ENCODE results near the gene CYFIP1. TPM values are rescaled to one million over a fixed set of nuclear protein-coding genes. Genes with fewer than 3 reads are reported as not detected.

The CYFIP1 gene
- total RNA-seq, 1 experiment from 2014 or later: 80.3 TPM

DNA sequence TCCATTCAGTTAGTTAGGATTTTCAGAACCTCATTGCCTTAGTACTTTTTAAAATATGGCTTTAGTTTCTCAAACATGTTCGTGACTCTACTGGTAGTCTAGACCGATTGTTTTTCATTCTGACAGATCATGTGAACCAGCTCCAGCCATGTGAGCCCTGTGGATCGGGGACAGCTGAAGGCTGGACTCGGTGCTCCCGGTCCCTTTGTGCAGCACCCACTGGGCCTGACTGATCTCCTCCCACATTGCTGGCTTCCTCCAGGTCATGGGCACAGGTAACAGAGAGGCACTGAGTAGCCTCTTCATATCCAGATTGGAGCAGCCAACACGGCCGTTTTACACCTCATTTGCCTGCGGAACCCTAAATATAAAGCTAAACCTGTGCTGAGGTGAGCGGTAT, 111.2 kb downstream of the CYFIP1 start:
- Histone ChIP-seq H3F3A (ENCODE audit: low read length, unreplicated experiment) (no peaks in the 10 kb centered on the region), H4K20me1 (ENCODE audit: low read length) (peaks cover 5% of the 10 kb centered on the region; the same call in 1 of the 2 replicates), H3K36me3 (ENCODE audit: low read depth, low read length) (peaks cover 70% of the 10 kb centered on the region), H3K27ac (ENCODE audit: low read length) (no peak overlapping the region), H3K27me3 (ENCODE audit: low read length) (no peaks in the 10 kb centered on the region), H2AFZ (ENCODE audit: low read length) (no peak overlapping the region), H3K79me2 (ENCODE audit: low read length) (no peaks in the 10 kb centered on the region), H3K9ac (ENCODE audit: low read length) (no peak overlapping the region), H3K9me2 (replicated peaks; ENCODE audit: low read length) (no peaks in the 10 kb centered on the region), H3K4me2 (ENCODE audit: low read length) (no peak overlapping the region), H3K4me1 (ENCODE audit: insufficient read depth, low read length) (peaks cover 13% of the 10 kb centered on the region), H3K4me3 (ENCODE audit: low read length) (no peak overlapping the region), H3K9me3 (ENCODE audit: low read length) (no peaks in the 10 kb centered on the region)
- CTCF ChIA-PET: no interaction called here
- BruUV-seq (replicated peaks): no TSS peak
- DNase-seq (no peak), ATAC-seq (no peak)
- POLR2A ChIA-PET (ENCODE audit: unreplicated experiment): no interaction called here
- TF ChIP-seq, protein P1, sequence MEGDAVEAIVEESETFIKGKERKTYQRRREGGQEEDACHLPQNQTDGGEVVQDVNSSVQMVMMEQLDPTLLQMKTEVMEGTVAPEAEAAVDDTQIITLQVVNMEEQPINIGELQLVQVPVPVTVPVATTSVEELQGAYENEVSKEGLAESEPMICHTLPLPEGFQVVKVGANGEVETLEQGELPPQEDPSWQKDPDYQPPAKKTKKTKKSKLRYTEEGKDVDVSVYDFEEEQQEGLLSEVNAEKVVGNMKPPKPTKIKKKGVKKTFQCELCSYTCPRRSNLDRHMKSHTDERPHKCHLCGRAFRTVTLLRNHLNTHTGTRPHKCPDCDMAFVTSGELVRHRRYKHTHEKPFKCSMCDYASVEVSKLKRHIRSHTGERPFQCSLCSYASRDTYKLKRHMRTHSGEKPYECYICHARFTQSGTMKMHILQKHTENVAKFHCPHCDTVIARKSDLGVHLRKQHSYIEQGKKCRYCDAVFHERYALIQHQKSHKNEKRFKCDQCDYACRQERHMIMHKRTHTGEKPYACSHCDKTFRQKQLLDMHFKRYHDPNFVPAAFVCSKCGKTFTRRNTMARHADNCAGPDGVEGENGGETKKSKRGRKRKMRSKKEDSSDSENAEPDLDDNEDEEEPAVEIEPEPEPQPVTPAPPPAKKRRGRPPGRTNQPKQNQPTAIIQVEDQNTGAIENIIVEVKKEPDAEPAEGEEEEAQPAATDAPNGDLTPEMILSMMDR (conservative IDR thresholded peaks at IDR 0.05; ENCODE audit: low read depth, low read length): no peak
- TF ChIP-seq EZH2phosphoT487 (IDR thresholded peaks at IDR 0.05; ENCODE audit: borderline replicate concordance, low read length) (no peak), EZH2 (IDR thresholded peaks at IDR 0.05; ENCODE audit: low read length, unreplicated experiment) (no peak)
- intact Hi-C loops (cut with micrococcal nuclease): no loop called here

DNA sequence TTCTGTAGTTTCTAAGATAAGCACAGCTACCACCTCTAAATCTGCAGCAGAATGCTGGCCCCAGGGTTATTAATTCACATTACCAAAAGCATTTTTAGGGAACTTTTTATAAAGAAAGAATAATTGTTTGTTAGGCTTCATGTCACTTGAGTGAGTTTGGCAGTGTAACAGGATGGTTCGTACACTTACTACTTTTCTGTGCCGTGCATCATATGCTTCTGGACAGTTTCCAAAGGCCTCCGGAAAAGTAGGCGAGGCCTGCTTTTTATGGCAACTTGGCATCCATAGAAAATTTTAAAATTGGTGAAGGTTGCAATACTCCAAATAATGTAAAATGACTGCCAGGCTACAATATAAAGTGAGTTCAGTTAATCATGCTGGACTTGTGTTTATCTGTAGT, 111.7 kb downstream of the CYFIP1 start:
- H3F3A ChIP-seq (ENCODE audit: low read length, unreplicated experiment): no peaks in the 10 kb centered on the region
- H2AFZ ChIP-seq (ENCODE audit: low read length): no peak overlapping the region
- H3K4me3 ChIP-seq (ENCODE audit: low read length): no peak overlapping the region
- TF ChIP-seq EZH2phosphoT487 (IDR thresholded peaks at IDR 0.05; ENCODE audit: borderline replicate concordance, low read length): no peak
- no peak for TF ChIP-seq EZH2 (IDR thresholded peaks at IDR 0.05; ENCODE audit: low read length, unreplicated experiment)
- TF ChIP-seq, protein P1 (conservative IDR thresholded peaks at IDR 0.05; ENCODE audit: low read depth, low read length): no peak
- intact Hi-C loops (cut with micrococcal nuclease): no loop called here
- H3K9me3 ChIP-seq (ENCODE audit: low read length): no peaks in the 10 kb centered on the region
- no peak for DNase-seq
- H3K27me3 ChIP-seq (ENCODE audit: low read length): no peaks in the 10 kb centered on the region
- H3K79me2 ChIP-seq (ENCODE audit: low read length): peaks cover 4% of the 10 kb centered on the region; the same call in 1 of the 2 replicates
- peaks cover 72% of the 10 kb centered on the region for H3K36me3 ChIP-seq (ENCODE audit: low read depth, low read length)
- no peak overlapping the region for H3K27ac ChIP-seq (ENCODE audit: low read length)
- no peaks in the 10 kb centered on the region for H3K9me2 ChIP-seq (replicated peaks; ENCODE audit: low read length)
- ATAC-seq: no peak
- POLR2A ChIA-PET (ENCODE audit: unreplicated experiment): no interaction called here
- H3K4me2 ChIP-seq (ENCODE audit: low read length): no peak overlapping the region
- H4K20me1 ChIP-seq (ENCODE audit: low read length): peaks cover 5% of the 10 kb centered on the region; the same call in 1 of the 2 replicates
- H3K4me1 ChIP-seq (ENCODE audit: insufficient read depth, low read length): peaks cover 9% of the 10 kb centered on the region
- CTCF ChIA-PET: no interaction called here
- BruUV-seq (replicated peaks): no TSS peak
- H3K9ac ChIP-seq (ENCODE audit: low read length): no peak overlapping the region

DNA sequence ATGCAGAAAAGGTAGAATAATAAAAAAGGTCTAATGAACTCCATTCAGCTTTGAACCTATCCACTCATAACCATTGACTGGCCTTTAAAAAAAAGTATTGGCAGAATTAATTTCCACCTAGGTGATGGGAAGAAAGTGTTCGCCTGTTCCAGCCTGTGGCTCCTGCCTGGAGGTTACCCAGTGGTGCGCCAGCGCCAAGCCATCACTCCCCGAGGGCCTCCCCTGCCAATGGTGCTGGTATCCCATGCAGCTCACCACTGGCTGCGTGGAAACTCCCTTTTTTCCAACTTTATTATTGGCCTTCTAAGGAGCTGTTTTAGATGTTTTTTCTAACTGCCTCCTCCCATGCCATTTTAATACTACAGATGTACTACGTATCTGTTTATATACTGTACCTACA, 112.3 kb downstream of the CYFIP1 start:
- no peaks in the 10 kb centered on the region for H3K27me3 ChIP-seq (ENCODE audit: low read length)
- ChIA-PET CTCF (no interaction called here), POLR2A (ENCODE audit: unreplicated experiment) (interaction anchor here (0.6 kb wide), 1 partner anchor 56 kb away, joined by 3 read pairs; no protein-coding TSS in a partner anchor)
- H2AFZ ChIP-seq (ENCODE audit: low read length): no peak overlapping the region
- peaks cover 77% of the 10 kb centered on the region for H3K36me3 ChIP-seq (ENCODE audit: low read depth, low read length)
- H3K4me3 ChIP-seq (ENCODE audit: low read length): no peak overlapping the region
- H3K4me1 ChIP-seq (ENCODE audit: insufficient read depth, low read length): peaks cover 3% of the 10 kb centered on the region
- no peaks in the 10 kb centered on the region for H3K9me3 ChIP-seq (ENCODE audit: low read length)
- no peaks in the 10 kb centered on the region for H3K9me2 ChIP-seq (replicated peaks; ENCODE audit: low read length)
- no TSS peak for BruUV-seq (replicated peaks)
- no peaks in the 10 kb centered on the region for H3F3A ChIP-seq (ENCODE audit: low read length, unreplicated experiment)
- peaks cover 5% of the 10 kb centered on the region; the same call in 1 of the 2 replicates for H4K20me1 ChIP-seq (ENCODE audit: low read length)
- H3K9ac ChIP-seq (ENCODE audit: low read length): no peak overlapping the region
- H3K4me2 ChIP-seq (ENCODE audit: low read length): no peak overlapping the region
- peaks cover 9% of the 10 kb centered on the region; the same call in 1 of the 2 replicates for H3K79me2 ChIP-seq (ENCODE audit: low read length)
- no peak for TF ChIP-seq EZH2phosphoT487 (IDR thresholded peaks at IDR 0.05; ENCODE audit: borderline replicate concordance, low read length)
- no peak for TF ChIP-seq EZH2 (IDR thresholded peaks at IDR 0.05; ENCODE audit: low read length, unreplicated experiment)
- TF ChIP-seq, protein P1 (conservative IDR thresholded peaks at IDR 0.05; ENCODE audit: low read depth, low read length): no peak
- ATAC-seq: no peak
- intact Hi-C loops (cut with micrococcal nuclease): no loop called here
- no peak overlapping the region for H3K27ac ChIP-seq (ENCODE audit: low read length)
- no peak for DNase-seq

Measured in PC-3 (cell line).